Mesenchymal stem cell (in vitro differentiated cells and primary cell): Measurements from ENCODE around the gene NMNAT3.

ENCODE experiments used
- DNase-seq: peaks from one replicate; pipeline ENCODE4 v3.0.0-alpha.2; 2013
- H2AFZ ChIP-seq: one replicate; pipeline ENCODE4 v1.6.1; 2013; ENCODE audit warnings: low read depth, mild to moderate bottlenecking, control low read depth, inconsistent platforms, low read length, moderate library complexity
- H2AK5ac ChIP-seq: 2 replicates; pipeline ENCODE4 v1.6.1; 2013; ENCODE audit warnings: low read length, moderate library complexity, mild to moderate bottlenecking, inconsistent platforms; ENCODE audit not compliant: severe bottlenecking
- H2BK120ac ChIP-seq: one replicate; pipeline ENCODE4 v1.6.1; 2013; ENCODE audit warnings: low read depth, mild to moderate bottlenecking, inconsistent platforms, low read length, moderate library complexity
- H2BK12ac ChIP-seq, 2 experiments: one replicate each; pipeline ENCODE4 v1.6.1; 2013; ENCODE audit warnings: inconsistent platforms in 2 of 2, low read length in 2 of 2, mild to moderate bottlenecking in 2 of 2, moderate library complexity in 2 of 2, control low read depth in 1 of 2
- H2BK15ac ChIP-seq: one replicate; pipeline ENCODE4 v1.6.1; 2013; ENCODE audit warnings: mild to moderate bottlenecking, low read depth, inconsistent platforms; ENCODE audit not compliant: poor library complexity, severe bottlenecking
- H2BK5ac ChIP-seq: 2 replicates; pipeline ENCODE4 v1.6.1; 2013; ENCODE audit warnings: low read depth, mild to moderate bottlenecking, low read length, control low read depth, inconsistent platforms; ENCODE audit not compliant: poor library complexity, severe bottlenecking
- H3K14ac ChIP-seq, 2 experiments: one replicate each; pipeline ENCODE4 v1.6.1; 2013; ENCODE audit warnings: inconsistent platforms in 2 of 2, low read length in 2 of 2, control low read depth in 1 of 2, mild to moderate bottlenecking in 1 of 2, moderate library complexity in 1 of 2
- H3K18ac ChIP-seq, 2 experiments: one replicate each; pipeline ENCODE4 v1.6.1; 2013; ENCODE audit warnings: inconsistent platforms in 2 of 2, low read length in 2 of 2, control low read depth in 1 of 2, low read depth in 1 of 2, mild to moderate bottlenecking in 1 of 2
- H3K23ac ChIP-seq, 2 experiments: one replicate each; pipeline ENCODE4 v1.6.1; 2013; ENCODE audit warnings: inconsistent platforms in 2 of 2, low read length in 2 of 2, mild to moderate bottlenecking in 2 of 2, moderate library complexity in 2 of 2, control low read depth in 1 of 2
- H3K27ac ChIP-seq: 2 replicates; pipeline ENCODE4 v1.5.1; 2013; ENCODE audit warnings: mild to moderate bottlenecking, moderate library complexity, low read length, control low read depth, inconsistent platforms; ENCODE audit not compliant: poor library complexity, severe bottlenecking
- H3K27me3 ChIP-seq, 2 experiments: 2 replicates each; pipeline versions ENCODE4 v1.6.1 to v1.7.0; 2013; ENCODE audit warnings: low read length in 2 of 2, mild to moderate bottlenecking in 2 of 2, moderate library complexity in 2 of 2, control low read depth in 1 of 2, inconsistent platforms in 1 of 2; ENCODE audit not compliant: control insufficient read depth in 1 of 2, insufficient read depth in 1 of 2
- H3K36me3 ChIP-seq, 2 experiments: 2 replicates each; pipeline versions ENCODE4 v1.6.1 to v1.7.0; 2013; ENCODE audit warnings: low read length in 2 of 2, control low read depth in 1 of 2, inconsistent platforms in 1 of 2, low read depth in 1 of 2, mild to moderate bottlenecking in 1 of 2; ENCODE audit not compliant: insufficient read depth in 2 of 2, control insufficient read depth in 1 of 2
- H3K4ac ChIP-seq, 2 experiments: one replicate each; pipeline ENCODE4 v1.6.1; 2013; ENCODE audit warnings: inconsistent platforms in 2 of 2, low read length in 2 of 2, mild to moderate bottlenecking in 2 of 2, moderate library complexity in 2 of 2, control low read depth in 1 of 2, low read depth in 1 of 2
- H3K4me1 ChIP-seq: 2 replicates; pipeline ENCODE4 v1.6.1; 2013; ENCODE audit warnings: low read depth, low read length, control low read depth; ENCODE audit not compliant: control insufficient read depth, insufficient read depth
- H3K4me2 ChIP-seq: 2 replicates; pipeline ENCODE4 v1.6.1; 2013; ENCODE audit warnings: low read length, mild to moderate bottlenecking, inconsistent platforms; ENCODE audit not compliant: poor library complexity, severe bottlenecking
- H3K4me3 ChIP-seq, 2 experiments: 2 replicates each; pipeline versions ENCODE4 v1.5.1 to v1.7.0; 2013; ENCODE audit warnings: low read length in 2 of 2, mild to moderate bottlenecking in 2 of 2, control low read depth in 1 of 2, low read depth in 1 of 2; ENCODE audit not compliant: insufficient read depth in 1 of 2
- H3K79me1 ChIP-seq: replicated peaks from 2 replicates; pipeline ENCODE4 v1.6.1; 2013; ENCODE audit warnings: mild to moderate bottlenecking, control low read depth, low read length, inconsistent platforms; ENCODE audit not compliant: poor library complexity, severe bottlenecking
- H3K9ac ChIP-seq: 2 replicates; pipeline ENCODE4 v1.7.0; 2013; ENCODE audit warnings: mild to moderate bottlenecking, low read length, moderate library complexity
- H3K9me3 ChIP-seq: 2 replicates; pipeline ENCODE4 v1.7.0; 2013; ENCODE audit warnings: mild to moderate bottlenecking, low read length; ENCODE audit not compliant: control insufficient read depth
- H4K8ac ChIP-seq: one replicate; pipeline ENCODE4 v1.6.1; 2013; ENCODE audit warnings: inconsistent platforms, mild to moderate bottlenecking, low read length, moderate library complexity
- H4K91ac ChIP-seq: one replicate; pipeline ENCODE4 v1.6.1; 2013; ENCODE audit warnings: mild to moderate bottlenecking, low read length, inconsistent platforms
- WGBS: methylation state at CpG from one replicate; pipeline ENCODE4 v1.1.7; 2013; ENCODE audit warnings: mixed read lengths; 5-methylcytosine and 5-hydroxymethylcytosine counted together

NMNAT3 gene

DNA sequence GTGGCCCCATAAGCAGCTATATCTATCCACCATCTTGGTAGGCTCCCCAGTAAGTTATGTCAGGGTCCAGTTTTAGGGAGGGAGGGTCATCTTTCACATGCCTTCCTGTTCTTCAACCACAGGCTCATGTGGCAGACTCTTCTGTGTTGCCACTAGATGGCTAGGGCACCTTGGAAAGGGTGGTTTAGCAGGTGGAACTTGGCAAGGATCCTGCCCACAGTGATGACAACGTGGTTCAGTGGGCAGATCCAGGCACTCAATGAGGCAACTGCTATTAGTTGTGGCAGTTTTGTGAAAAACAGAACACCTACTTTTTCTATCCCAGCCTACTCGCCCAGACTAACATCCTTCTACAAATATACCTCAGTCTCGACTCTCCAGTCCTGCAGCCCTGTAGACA lies 131.0 kb downstream of the NMNAT3 start:
- Histone ChIP-seq H3K14ac (no peak overlapping the region), H3K9ac (no peak overlapping the region), H3K4me2 (no peak overlapping the region), H2BK12ac (no peak overlapping the region), H3K4ac (no peak overlapping the region), H2BK15ac (no peak overlapping the region), H3K4me1 (no peaks in the 10 kb centered on the region), H2BK5ac (no peak overlapping the region), H2AFZ (no peak overlapping the region), H3K36me3 (no peaks in the 10 kb centered on the region), H3K9me3 (no peaks in the 10 kb centered on the region), H3K23ac (no peak overlapping the region), H4K91ac (no peak overlapping the region), H3K79me1 (no peaks in the 10 kb centered on the region), H3K27me3 (peaks cover 8 to 40% of the 10 kb centered on the region in 2 experiments), H3K27ac (no peak overlapping the region), H3K18ac (no peak overlapping the region), H3K4me3 (no peak overlapping the region), H2BK120ac (no peak overlapping the region), H2AK5ac (no peak overlapping the region), H4K8ac (no peak overlapping the region)
- WGBS: 67% methylated on average over 3 of the region's 3 CpGs
- no peak for DNase-seq

DNA sequence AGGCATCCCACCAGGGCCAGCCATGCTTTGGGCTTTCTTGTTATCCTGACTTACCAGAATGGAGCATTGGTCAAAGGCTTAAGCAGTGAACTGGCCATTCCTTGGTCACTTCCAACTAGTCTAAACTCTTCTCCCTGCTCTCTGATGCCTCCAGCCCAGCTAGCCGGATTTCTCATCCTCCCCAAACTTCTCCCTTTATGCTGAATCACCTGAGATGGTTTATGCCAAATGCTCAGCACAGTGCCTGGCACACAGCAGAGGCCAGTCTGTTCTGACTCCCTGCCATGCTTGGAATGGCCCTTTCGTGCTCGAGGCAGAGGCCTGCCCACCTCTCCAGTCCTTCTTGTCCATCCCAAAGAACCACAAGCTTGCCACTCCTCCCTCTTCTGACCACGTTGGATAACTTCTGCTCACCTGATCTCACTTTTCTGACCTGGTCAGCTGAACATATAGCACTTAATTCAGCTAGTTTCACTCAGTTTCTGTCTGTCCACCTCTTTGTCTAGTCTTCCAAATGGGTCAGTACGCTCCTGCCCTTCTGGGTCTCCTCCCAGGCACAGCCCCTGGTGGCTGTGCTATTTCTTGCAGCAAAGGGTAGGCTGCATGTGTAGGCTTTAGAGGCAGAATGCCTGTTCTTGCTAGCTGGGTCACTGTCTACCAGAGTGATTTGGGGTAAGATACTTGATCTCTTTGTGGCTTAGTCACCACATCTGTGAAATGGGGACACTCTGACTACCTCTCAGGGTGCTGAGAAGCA lies 136.1 kb downstream of the NMNAT3 start:
- Histone ChIP-seq H3K9ac (no peak overlapping the region), H3K79me1 (no peaks in the 10 kb centered on the region), H2BK15ac (no peak overlapping the region), H4K91ac (no peak overlapping the region), H3K4me1 (peaks cover 8% of the 10 kb centered on the region), H3K36me3 (no peaks in the 10 kb centered on the region), H2BK12ac (no peak overlapping the region), H3K27me3 (peaks cover 29 to 36% of the 10 kb centered on the region in 2 experiments), H3K9me3 (no peaks in the 10 kb centered on the region), H2AFZ (no peak overlapping the region), H4K8ac (no peak overlapping the region), H2BK120ac (no peak overlapping the region), H3K14ac (no peak overlapping the region), H2AK5ac (no peak overlapping the region), H2BK5ac (no peak overlapping the region), H3K18ac (no peak overlapping the region), H3K23ac (no peak overlapping the region), H3K4me3 (no peak overlapping the region), H3K27ac (no peak overlapping the region), H3K4me2 (no peak overlapping the region), H3K4ac (no peak overlapping the region)
- DNase-seq: no peak
- WGBS: 87% methylated on average over 5 of the region's 5 CpGs

DNA sequence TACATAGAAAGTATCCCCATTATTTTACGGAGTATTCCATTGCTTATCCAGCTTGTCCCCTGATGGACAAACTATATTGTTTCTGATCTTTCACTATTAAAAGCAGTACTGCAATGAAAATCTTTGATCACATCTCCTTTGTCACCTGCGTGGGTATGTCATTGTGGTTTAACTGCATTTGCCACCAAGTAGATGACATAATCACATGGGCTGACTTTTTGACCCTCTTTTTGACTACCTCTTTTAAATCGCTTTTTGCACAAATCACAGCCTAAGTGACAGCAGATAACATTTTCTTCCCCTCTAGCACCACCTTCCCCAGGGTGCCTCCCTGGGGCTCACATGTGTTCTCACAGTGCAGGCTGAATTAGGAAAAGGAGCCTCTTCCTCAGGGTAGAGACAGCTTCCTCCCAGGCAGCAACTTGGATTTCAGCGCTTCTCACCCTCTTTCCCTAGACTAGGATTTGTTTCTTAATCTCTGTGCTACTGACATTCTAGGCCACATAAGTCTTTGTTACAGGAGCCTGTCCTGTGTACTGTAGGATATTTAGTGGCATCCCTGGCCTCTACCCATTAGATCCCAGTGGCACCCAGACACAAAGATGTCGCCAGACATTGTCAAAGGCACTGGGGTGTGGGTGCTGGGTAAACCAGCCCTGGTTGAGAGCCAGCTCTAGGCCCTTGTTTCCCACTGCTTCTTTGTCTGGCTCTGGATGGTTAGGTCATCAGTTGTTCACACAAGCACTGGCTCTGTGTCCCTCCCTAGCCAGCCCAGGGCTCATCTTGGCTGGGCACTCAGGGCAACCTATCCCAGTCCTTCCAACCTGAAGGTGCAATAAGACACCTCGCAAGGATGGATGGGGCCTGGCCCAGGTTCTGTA lies 136.9 kb downstream of the NMNAT3 start:
- Histone ChIP-seq H3K18ac (no peak overlapping the region), H3K4me2 (no peak overlapping the region), H2BK5ac (no peak overlapping the region), H3K4ac (no peak overlapping the region), H3K36me3 (no peaks in the 10 kb centered on the region), H3K14ac (no peak overlapping the region), H3K9ac (no peak overlapping the region), H2AK5ac (no peak overlapping the region), H2BK12ac (no peak overlapping the region), H2BK15ac (no peak overlapping the region), H3K79me1 (no peaks in the 10 kb centered on the region), H2BK120ac (no peak overlapping the region), H3K4me3 (no peak overlapping the region), H3K27ac (no peak overlapping the region), H2AFZ (no peak overlapping the region), H3K27me3 (peaks cover 26 to 36% of the 10 kb centered on the region in 2 experiments), H3K23ac (no peak overlapping the region), H4K8ac (no peak overlapping the region), H3K9me3 (no peaks in the 10 kb centered on the region), H3K4me1 (peaks cover 8% of the 10 kb centered on the region), H4K91ac (no peak overlapping the region)
- DNase-seq: no peak
- WGBS: 66% methylated on average over 5 of the region's 6 CpGs

DNA sequence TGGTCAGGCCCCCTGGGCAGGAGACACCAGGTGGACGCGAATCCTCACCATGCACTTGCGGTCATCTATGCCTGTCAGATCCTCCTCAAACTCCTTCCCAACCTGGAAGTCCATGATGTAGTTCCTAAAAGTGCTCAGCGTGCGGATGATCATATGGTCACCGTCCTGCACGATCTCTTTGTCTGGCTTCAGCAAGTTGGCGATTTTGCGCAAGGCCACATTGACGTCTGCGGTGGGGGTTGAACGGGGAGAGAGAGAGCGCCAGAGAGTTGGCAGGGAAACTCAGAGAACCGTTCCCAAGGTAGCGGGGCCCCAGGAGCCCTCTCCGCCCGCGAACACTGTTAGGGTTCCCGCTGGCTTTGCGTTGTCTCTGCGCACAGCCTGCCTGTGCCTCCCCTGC lies 139.0 kb downstream of the NMNAT3 start:
- H2AFZ ChIP-seq: no peak overlapping the region
- no peaks in the 10 kb centered on the region for H3K36me3 ChIP-seq
- H4K8ac ChIP-seq: no peak overlapping the region
- no peak overlapping the region for H2AK5ac ChIP-seq
- H3K27ac ChIP-seq: no peak overlapping the region
- H3K14ac ChIP-seq: no peak overlapping the region
- H2BK120ac ChIP-seq: no peak overlapping the region
- no peak overlapping the region for H3K4ac ChIP-seq
- H3K79me1 ChIP-seq: no peaks in the 10 kb centered on the region
- no peak overlapping the region for H3K18ac ChIP-seq
- H3K4me2 ChIP-seq: no peak overlapping the region
- WGBS: 29% methylated on average over 21 of the region's 21 CpGs
- DNase-seq: peak; percentile 38
- H3K9me3 ChIP-seq: no peaks in the 10 kb centered on the region
- peak overlapping the region; percentile 71 for H3K9ac ChIP-seq
- H4K91ac ChIP-seq: no peak overlapping the region
- no peak overlapping the region for H2BK12ac ChIP-seq
- H3K4me3 ChIP-seq: peak overlapping the region in 1 of 2 experiments; percentile 78
- no peak overlapping the region for H3K23ac ChIP-seq
- peaks cover 13% of the 10 kb centered on the region for H3K4me1 ChIP-seq
- H3K27me3 ChIP-seq: peaks cover 23 to 36% of the 10 kb centered on the region in 2 experiments
- H2BK5ac ChIP-seq: no peak overlapping the region
- H2BK15ac ChIP-seq: no peak overlapping the region
